SK-N-SH (cell line): ENCODE measurements around the gene CELSR1. TPM values are rescaled to one million over a fixed set of nuclear protein-coding genes. Genes with fewer than 3 reads are reported as not detected.
A peak's percentile ranks its signal among the peaks of the same experiment; 100 is the strongest.

ENCODE experiments used
- CTCF ChIA-PET: fragments of 300-600, 350-600 bp; formaldehyde crosslinking; extraction: SDS; loops from one replicate; lab custom pipeline; 2021; lab: Yijun Ruan, JAX
- POLR2A ChIA-PET: fragments of 350-600 bp; sonication (Branson Sonifier 250); formaldehyde crosslinking; extraction: SDS; loops from one replicate; lab custom pipeline; 2020; ENCODE audit warnings: antibody characterized with exemption, inconsistent platforms; lab: Yijun Ruan, JAX
- DNase-seq: peaks from one replicate; pipeline ENCODE4 v3.0.0; 2012
- H2AFZ ChIP-seq: fragments of 200-600 bp; sonication (generic); 2 replicates; pipeline ENCODE4 v1.8.1; 2016; ENCODE audit warnings: antibody characterized with exemption, mild to moderate bottlenecking, low read depth
- H3F3A ChIP-seq: fragments of 200-600 bp; sonication (generic); replicated peaks from 2 replicates; pipeline ENCODE3; 2016; ENCODE audit warnings: antibody characterized with exemption, mild to moderate bottlenecking; ENCODE audit not compliant: insufficient read depth
- H3K27ac ChIP-seq, 2 experiments: fragments of 200-500 bp in 1 of 2; fragments of 200-600 bp in 1 of 2; sonication (Bioruptor generic) in 1 of 2; sonication (generic), shearing (Covaris generic) in 1 of 2; 2 replicates each; pipeline versions ENCODE4 v1.5.1 to v1.6.1; 2014 to 2016; ENCODE audit warnings: low read depth in 2 of 2, inconsistent platforms in 1 of 2, low read length in 1 of 2, mild to moderate bottlenecking in 1 of 2, mixed read lengths in 1 of 2
- H3K27me3 ChIP-seq: fragments of 200-600 bp; sonication (generic), shearing (Covaris generic); 2 replicates; pipeline ENCODE4 v1.6.1; 2016; ENCODE audit warnings: mixed run types; ENCODE audit not compliant: insufficient read depth
- H3K36me3 ChIP-seq, 2 experiments: fragments of 200-500 bp in 1 of 2; fragments of 200-600 bp in 1 of 2; sonication (Bioruptor generic) in 1 of 2; sonication (generic) in 1 of 2; replicated peaks in 1 of 2; 2 replicates each; pipeline versions ENCODE3 to v1.5.1; 2014 to 2016; ENCODE audit warnings: low read length in 1 of 2, mild to moderate bottlenecking in 1 of 2; ENCODE audit not compliant: insufficient read depth in 2 of 2, control insufficient read depth in 1 of 2
- H3K4me1 ChIP-seq, 2 experiments: fragments of 200-500 bp in 1 of 2; fragments of 200-600 bp in 1 of 2; sonication (Bioruptor generic) in 1 of 2; sonication (generic), shearing (Covaris generic) in 1 of 2; 2 replicates each; pipeline versions ENCODE4 v1.5.1 to v1.6.1; 2014 to 2016; ENCODE audit warnings: low read depth in 1 of 2, low read length in 1 of 2, mixed run types in 1 of 2; ENCODE audit not compliant: insufficient read depth in 2 of 2, control insufficient read depth in 1 of 2
- H3K4me2 ChIP-seq: fragments of 200-600 bp; sonication (generic), shearing (Covaris generic); 2 replicates; pipeline ENCODE4 v1.6.1; 2017; ENCODE audit warnings: mixed run types
- H3K4me3 ChIP-seq, 2 experiments: fragments of 200-500 bp in 1 of 2; fragments of 200-600 bp in 1 of 2; sonication (Bioruptor generic) in 1 of 2; sonication (generic), shearing (Covaris generic) in 1 of 2; 2 replicates each; pipeline versions ENCODE4 v1.5.1 to v1.8.1; 2014 to 2016; ENCODE audit warnings: low read depth in 2 of 2, inconsistent platforms in 1 of 2, low read length in 1 of 2, mild to moderate bottlenecking in 1 of 2, mixed read lengths in 1 of 2, moderate library complexity in 1 of 2
- H3K79me2 ChIP-seq: fragments of 200-600 bp; sonication (generic); 2 replicates; pipeline ENCODE4 v1.8.1; 2017; ENCODE audit warnings: mild to moderate bottlenecking; ENCODE audit not compliant: insufficient read depth
- H3K9ac ChIP-seq: fragments of 200-600 bp; sonication (generic); 2 replicates; pipeline ENCODE4 v1.6.1; 2017; ENCODE audit warnings: mixed run types
- H3K9me2 ChIP-seq: fragments of 200-600 bp; sonication (generic); 2 replicates; pipeline ENCODE4 v1.6.1; 2017; ENCODE audit warnings: mixed run types
- H3K9me3 ChIP-seq: fragments of 200-600 bp; sonication (generic); 2 replicates; pipeline ENCODE4 v1.6.1; 2017; ENCODE audit warnings: mixed run types, mild to moderate bottlenecking, moderate library complexity
- H4K20me1 ChIP-seq: fragments of 200-600 bp; sonication (generic); 2 replicates; pipeline ENCODE4 v1.6.1; 2017; ENCODE audit warnings: mild to moderate bottlenecking, mixed run types; ENCODE audit not compliant: insufficient read depth
- CHD2 ChIP-seq: fragments of 150-350 bp; IDR thresholded peaks from 2 replicates; pipeline ENCODE4 v1.6.1; 2018; ENCODE audit warnings: low read length; ENCODE audit not compliant: partially characterized antibody
- CTCF ChIP-seq: fragments of 200-600 bp; sonication (generic); IDR thresholded peaks from 2 replicates; pipeline ENCODE4 v1.6.1; 2017; ENCODE audit warnings: antibody characterized with exemption, mild to moderate bottlenecking, moderate library complexity
- EP300 ChIP-seq, 2 experiments: IDR thresholded peaks; 2 replicates each; pipeline versions ENCODE4 v1.4.0 to v1.6.1; 2012; ENCODE audit warnings: borderline replicate concordance in 1 of 2, low read depth in 1 of 2, low read length in 1 of 2
- FOSL2 ChIP-seq: IDR thresholded peaks from 2 replicates; pipeline ENCODE4 v1.4.0; 2012; ENCODE audit warnings: low read depth, mild to moderate bottlenecking, moderate library complexity, borderline replicate concordance
- FOXM1 ChIP-seq: IDR thresholded peaks from 2 replicates; pipeline ENCODE4 v1.4.0; 2012; ENCODE audit warnings: low read depth, mild to moderate bottlenecking
- IRF3 ChIP-seq: fragments of 150-350 bp; IDR thresholded peaks from 2 replicates; pipeline ENCODE4 v1.6.1; 2016; ENCODE audit warnings: mild to moderate bottlenecking, low read depth, low read length
- POLR2AphosphoS5 ChIP-seq: IDR thresholded peaks from 2 replicates; pipeline ENCODE4 v1.6.1; 2012; ENCODE audit warnings: low read depth, low read length
- RFX5 ChIP-seq: IDR thresholded peaks from 2 replicates; pipeline ENCODE4 v1.6.1; 2012; ENCODE audit warnings: mild to moderate bottlenecking, improper control_type of control experiment, low read length
- RXRA ChIP-seq: IDR thresholded peaks from 2 replicates; pipeline ENCODE4 v1.4.0; 2012; ENCODE audit warnings: low read depth, mild to moderate bottlenecking, borderline replicate concordance
- TEAD4 ChIP-seq: IDR thresholded peaks from 2 replicates; pipeline ENCODE4 v1.4.0; 2012; ENCODE audit warnings: mild to moderate bottlenecking, borderline replicate concordance; ENCODE audit not compliant: insufficient read depth
- WGBS: methylation state at CpG from one replicate; pipeline ENCODE4 v1.1.6; 2017; ENCODE audit warnings: low lambda C conversion rate; 5-methylcytosine and 5-hydroxymethylcytosine counted together
- polyA plus RNA-seq, 3 experiments: library from polyadenylated mRNA; depleted of rRNA; stranded (reverse); fragments of >200 nt; gene quantifications; 2 replicates each; pipeline ENCODE4 v1.2.3, GENCODE V29; 2012
- TF ChIP-seq, protein P1 (sequence below): IDR thresholded peaks from 2 replicates; pipeline ENCODE4; 2012
- TF ChIP-seq, protein P2 (sequence below): IDR thresholded peaks from 2 replicates; pipeline ENCODE4 v1.6.1; 2012; ENCODE audit warnings: mild to moderate bottlenecking, low read depth, low read length, moderate library complexity

The CELSR1 gene
- polyA plus RNA-seq, 1 of the 3 experiments (the other 2 are of a cell fraction), result 5.0 TPM

DNA sequence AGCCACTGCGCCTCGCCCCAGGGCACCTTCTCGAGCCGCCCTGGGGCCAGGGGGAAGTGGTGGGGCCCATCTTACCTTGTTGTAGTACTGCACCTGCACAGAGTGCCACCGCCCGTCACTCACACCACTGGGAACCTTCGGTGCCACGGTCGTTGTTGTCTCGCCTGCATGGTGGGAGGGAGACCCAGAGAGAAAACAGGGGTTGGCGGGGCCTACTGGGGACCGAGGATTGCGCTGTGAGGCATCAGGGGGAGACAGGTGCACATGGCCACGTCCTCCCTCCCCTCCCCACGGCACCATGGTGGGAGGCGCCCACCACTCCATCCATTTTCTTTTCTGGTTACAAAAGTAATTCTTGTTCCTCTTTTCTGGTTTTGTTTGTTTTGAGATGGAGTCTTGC, 104.1 kb downstream of the CELSR1 start (continued):
- TF ChIP-seq CTCF (no peak), TEAD4 (no peak), CHD2 (no peak), POLR2AphosphoS5 (no peak)

GRCh38 chr22:46432164-46433068, 105.0 kb downstream of the CELSR1 start:
- WGBS, result 71% methylated on average over 24 of the region's 25 CpGs
- ChIA-PET POLR2A (no interaction called here), CTCF (interaction anchor here (1.4 kb wide), 1 partner anchor 316 kb away, joined by 3 read pairs; no protein-coding TSS in a partner anchor)
- TF ChIP-seq RFX5, result no peak
- TF ChIP-seq, protein P1, sequence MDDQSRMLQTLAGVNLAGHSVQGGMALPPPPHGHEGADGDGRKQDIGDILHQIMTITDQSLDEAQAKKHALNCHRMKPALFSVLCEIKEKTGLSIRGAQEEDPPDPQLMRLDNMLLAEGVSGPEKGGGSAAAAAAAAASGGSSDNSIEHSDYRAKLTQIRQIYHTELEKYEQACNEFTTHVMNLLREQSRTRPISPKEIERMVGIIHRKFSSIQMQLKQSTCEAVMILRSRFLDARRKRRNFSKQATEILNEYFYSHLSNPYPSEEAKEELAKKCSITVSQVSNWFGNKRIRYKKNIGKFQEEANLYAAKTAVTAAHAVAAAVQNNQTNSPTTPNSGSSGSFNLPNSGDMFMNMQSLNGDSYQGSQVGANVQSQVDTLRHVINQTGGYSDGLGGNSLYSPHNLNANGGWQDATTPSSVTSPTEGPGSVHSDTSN, result no peak
- no peak for TF ChIP-seq FOXM1
- no peak for TF ChIP-seq EP300 (IDR thresholded peaks at IDR 0.05; ENCODE audit: borderline replicate concordance in 1 of 2, low read depth in 1 of 2, low read length in 1 of 2)
- no peak for TF ChIP-seq RXRA
- TF ChIP-seq FOSL2, result no peak
- no peak for TF ChIP-seq IRF3
- TF ChIP-seq, protein P2, sequence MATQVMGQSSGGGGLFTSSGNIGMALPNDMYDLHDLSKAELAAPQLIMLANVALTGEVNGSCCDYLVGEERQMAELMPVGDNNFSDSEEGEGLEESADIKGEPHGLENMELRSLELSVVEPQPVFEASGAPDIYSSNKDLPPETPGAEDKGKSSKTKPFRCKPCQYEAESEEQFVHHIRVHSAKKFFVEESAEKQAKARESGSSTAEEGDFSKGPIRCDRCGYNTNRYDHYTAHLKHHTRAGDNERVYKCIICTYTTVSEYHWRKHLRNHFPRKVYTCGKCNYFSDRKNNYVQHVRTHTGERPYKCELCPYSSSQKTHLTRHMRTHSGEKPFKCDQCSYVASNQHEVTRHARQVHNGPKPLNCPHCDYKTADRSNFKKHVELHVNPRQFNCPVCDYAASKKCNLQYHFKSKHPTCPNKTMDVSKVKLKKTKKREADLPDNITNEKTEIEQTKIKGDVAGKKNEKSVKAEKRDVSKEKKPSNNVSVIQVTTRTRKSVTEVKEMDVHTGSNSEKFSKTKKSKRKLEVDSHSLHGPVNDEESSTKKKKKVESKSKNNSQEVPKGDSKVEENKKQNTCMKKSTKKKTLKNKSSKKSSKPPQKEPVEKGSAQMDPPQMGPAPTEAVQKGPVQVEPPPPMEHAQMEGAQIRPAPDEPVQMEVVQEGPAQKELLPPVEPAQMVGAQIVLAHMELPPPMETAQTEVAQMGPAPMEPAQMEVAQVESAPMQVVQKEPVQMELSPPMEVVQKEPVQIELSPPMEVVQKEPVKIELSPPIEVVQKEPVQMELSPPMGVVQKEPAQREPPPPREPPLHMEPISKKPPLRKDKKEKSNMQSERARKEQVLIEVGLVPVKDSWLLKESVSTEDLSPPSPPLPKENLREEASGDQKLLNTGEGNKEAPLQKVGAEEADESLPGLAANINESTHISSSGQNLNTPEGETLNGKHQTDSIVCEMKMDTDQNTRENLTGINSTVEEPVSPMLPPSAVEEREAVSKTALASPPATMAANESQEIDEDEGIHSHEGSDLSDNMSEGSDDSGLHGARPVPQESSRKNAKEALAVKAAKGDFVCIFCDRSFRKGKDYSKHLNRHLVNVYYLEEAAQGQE, result no peak
- H4K20me1 ChIP-seq, result no peaks in the 10 kb centered on the region
- H3F3A ChIP-seq, result no peaks in the 10 kb centered on the region
- H3K79me2 ChIP-seq, result no peaks in the 10 kb centered on the region
- H3K9ac ChIP-seq, result no peak overlapping the region
- no peak for DNase-seq
- no peaks in the 10 kb centered on the region for H3K27me3 ChIP-seq
- no peak overlapping the region for H3K27ac ChIP-seq
- H3K9me2 ChIP-seq, result no peaks in the 10 kb centered on the region
- no peak overlapping the region for H2AFZ ChIP-seq
- no peak overlapping the region for H3K4me3 ChIP-seq
- H3K9me3 ChIP-seq, result no peaks in the 10 kb centered on the region
- no peaks in the 10 kb centered on the region for H3K4me1 ChIP-seq
- no peaks in the 10 kb centered on the region for H3K36me3 ChIP-seq
- 0 out of 2 replicates have a peak overlapping the region, but pooled peaks have one; percentile 19 for H3K4me2 ChIP-seq
